ENCODE results near the gene RAMAC. TPM values are rescaled to one million over a fixed set of nuclear protein-coding genes. Genes with fewer than 3 reads are reported as not detected.

Gene RAMAC
- total and polyA plus RNA-seq, 10 of the 15 experiments (the other 5 are each of a cell fraction or from before 2014, with no cell fraction given), result 22.4 to 109 (median 41.7) TPM

DNA sequence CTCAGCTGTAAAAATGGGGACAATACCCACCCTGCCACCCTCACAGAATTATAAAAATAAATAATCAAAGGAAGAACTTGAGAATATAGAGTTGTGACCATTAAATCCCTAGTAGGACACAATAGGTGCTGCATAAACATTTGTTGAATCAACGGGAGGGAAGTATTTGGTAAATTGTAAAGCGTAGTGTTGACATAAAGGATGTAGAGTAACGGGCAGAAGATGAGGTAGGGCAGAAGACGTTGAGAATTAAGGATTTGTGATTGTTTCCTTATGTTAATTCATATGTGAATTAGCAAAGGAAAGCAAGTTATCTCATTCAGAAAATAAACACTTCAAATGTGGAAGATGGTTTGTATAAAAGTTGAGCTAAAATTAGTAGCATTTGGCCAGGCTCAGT is 7.1 kb downstream of the RAMAC start:
- DNase-seq (ENCODE audit: low read depth, low spot score), result no peak
- Histone ChIP-seq H4K20me1 (ENCODE audit: control insufficient read depth, insufficient read depth) (no peaks in the 10 kb centered on the region), H3K4me3 (no peak overlapping the region), H3K4me1 (ENCODE audit: control insufficient read depth, insufficient read depth, low read length) (no peaks in the 10 kb centered on the region), H3K27ac (ENCODE audit: control insufficient read depth, insufficient read depth) (no peak overlapping the region), H3K36me3 (ENCODE audit: control insufficient read depth in 2 of 2, insufficient read depth in 2 of 2, low read length in 1 of 2) (no peaks in the 10 kb centered on the region; a peak in 1 of 4 replicates), H3K9ac (ENCODE audit: control insufficient read depth, insufficient read depth, low read length) (no peak overlapping the region), H3K4me2 (ENCODE audit: control insufficient read depth, insufficient read depth) (no peak overlapping the region), H3K79me2 (ENCODE audit: control insufficient read depth, insufficient read depth, low read length) (no peaks in the 10 kb centered on the region), H3K27me3 (replicated peaks in 1 of 2; ENCODE audit: control insufficient read depth in 2 of 2, insufficient read depth in 2 of 2, low read length in 1 of 2) (no peaks in the 10 kb centered on the region), H2AFZ (ENCODE audit: control insufficient read depth, low read depth, low read length) (no peak overlapping the region), H3K9me3 (replicated peaks; ENCODE audit: control insufficient read depth, insufficient read depth, low read length) (no peaks in the 10 kb centered on the region)
- ChIA-PET RAD21 (ENCODE audit: unreplicated experiment) (no interaction called here), SMC1A (ENCODE audit: uncharacterized antibody, unreplicated experiment) (no interaction called here), CTCF (interaction anchor here (0.9 to 1.8 kb wide), 4 partner anchors 9 to 462 kb away, joined by 3 to 8 read pairs (median 4); partner anchors contain the start of gene C15orf40), POLR2A (no interaction called here)
- in situ Hi-C loops (cut with MboI), result no loop called here
- 70% methylated on average over 4 of the region's 4 CpGs for WGBS (ENCODE audit: insufficient coverage, insufficient replicate concordance, low lambda C conversion rate, missing lambda C conversion rate)
- no peak for ATAC-seq
- FAIRE-seq, result no peak
- TF ChIP-seq SP1 (IDR thresholded peaks at IDR 0.05; ENCODE audit: low read depth, low read length), result no peak
- TF ChIP-seq NFIC (IDR thresholded peaks at IDR 0.05; ENCODE audit: low read depth, low read length), result no peak
- no peak for TF ChIP-seq PAX8 (IDR thresholded peaks at IDR 0.05)
- TF ChIP-seq IKZF1 (conservative IDR thresholded peaks at IDR 0.05), result no peak
- intact Hi-C loops (cut with micrococcal nuclease; ENCODE audit: unreplicated experiment), result no loop called here
- BruUV-seq (replicated peaks), result no TSS peak

DNA sequence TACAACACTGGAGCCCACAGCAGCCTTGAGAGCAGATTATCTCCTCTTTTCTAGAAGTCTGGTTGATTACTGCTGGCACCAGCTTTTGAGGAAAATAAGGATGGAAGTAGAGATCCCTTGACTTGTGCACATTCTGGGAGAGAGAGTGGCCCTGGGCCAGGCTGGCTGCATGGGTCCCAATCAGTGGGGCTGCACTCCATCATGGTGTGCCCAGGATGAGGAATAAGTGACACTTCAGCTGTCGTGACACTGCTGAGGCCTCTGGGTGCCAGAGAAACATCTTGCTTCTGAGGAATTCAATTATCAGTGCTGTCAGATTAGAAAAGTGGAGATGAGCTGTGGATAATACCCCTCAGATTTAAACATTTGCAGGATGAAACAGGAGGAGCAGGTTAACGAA is 9.1 kb downstream of the RAMAC start:
- Histone ChIP-seq H3K9ac (ENCODE audit: control insufficient read depth, insufficient read depth, low read length) (no peak overlapping the region), H3K9me3 (replicated peaks; ENCODE audit: control insufficient read depth, insufficient read depth, low read length) (no peaks in the 10 kb centered on the region), H3K4me3 (no peak overlapping the region), H4K20me1 (ENCODE audit: control insufficient read depth, insufficient read depth) (no peaks in the 10 kb centered on the region), H3K27me3 (replicated peaks in 1 of 2; ENCODE audit: control insufficient read depth in 2 of 2, insufficient read depth in 2 of 2, low read length in 1 of 2) (no peaks in the 10 kb centered on the region), H3K36me3 (ENCODE audit: control insufficient read depth in 2 of 2, insufficient read depth in 2 of 2, low read length in 1 of 2) (no peaks in the 10 kb centered on the region; a peak in 1 of 4 replicates), H3K79me2 (ENCODE audit: control insufficient read depth, insufficient read depth, low read length) (no peaks in the 10 kb centered on the region), H3K4me1 (ENCODE audit: control insufficient read depth, insufficient read depth, low read length) (no peaks in the 10 kb centered on the region; the same call in 1 of the 2 replicates), H3K4me2 (ENCODE audit: control insufficient read depth, insufficient read depth) (no peak overlapping the region), H3K27ac (ENCODE audit: control insufficient read depth, insufficient read depth) (no peak overlapping the region), H2AFZ (ENCODE audit: control insufficient read depth, low read depth, low read length) (no peak overlapping the region)
- in situ Hi-C loops (cut with MboI), result no loop called here
- DNase-seq (ENCODE audit: low read depth, low spot score) (no peak), FAIRE-seq (no peak), ATAC-seq (no peak)
- ChIA-PET SMC1A (ENCODE audit: uncharacterized antibody, unreplicated experiment) (interaction anchor here (0.7 to 1.1 kb wide), 2 partner anchors 162 to 205 kb away, joined by 3 read pairs; no protein-coding TSS in a partner anchor), POLR2A (interaction anchor here (1.4 kb wide), 1 partner anchor 10 kb away, joined by 3 read pairs; no protein-coding TSS in a partner anchor), CTCF (interaction anchor here (1.0 to 1.9 kb wide), 3 partner anchors 34 to 464 kb away, joined by 3 to 9 read pairs (median 3); no protein-coding TSS in a partner anchor), RAD21 (ENCODE audit: unreplicated experiment) (interaction anchor here (1.0 to 1.5 kb wide), 2 partner anchors 9 to 145 kb away, joined by 3 read pairs; partner anchors contain the start of gene RAMAC)
- WGBS (ENCODE audit: insufficient coverage, insufficient replicate concordance, low lambda C conversion rate, missing lambda C conversion rate), result 100% methylated on average over 2 of the region's 2 CpGs
- no TSS peak for BruUV-seq (replicated peaks)
- intact Hi-C loops (cut with micrococcal nuclease; ENCODE audit: unreplicated experiment), result no loop called here
- TF ChIP-seq TARDBP (IDR thresholded peaks at IDR 0.05; ENCODE audit: borderline replicate concordance) (no peak), POLR2AphosphoS5 (IDR thresholded peaks at IDR 0.05; ENCODE audit: low read length) (no peak), IKZF1 (conservative IDR thresholded peaks at IDR 0.05) (no peak)
- TF ChIP-seq, protein P1, sequence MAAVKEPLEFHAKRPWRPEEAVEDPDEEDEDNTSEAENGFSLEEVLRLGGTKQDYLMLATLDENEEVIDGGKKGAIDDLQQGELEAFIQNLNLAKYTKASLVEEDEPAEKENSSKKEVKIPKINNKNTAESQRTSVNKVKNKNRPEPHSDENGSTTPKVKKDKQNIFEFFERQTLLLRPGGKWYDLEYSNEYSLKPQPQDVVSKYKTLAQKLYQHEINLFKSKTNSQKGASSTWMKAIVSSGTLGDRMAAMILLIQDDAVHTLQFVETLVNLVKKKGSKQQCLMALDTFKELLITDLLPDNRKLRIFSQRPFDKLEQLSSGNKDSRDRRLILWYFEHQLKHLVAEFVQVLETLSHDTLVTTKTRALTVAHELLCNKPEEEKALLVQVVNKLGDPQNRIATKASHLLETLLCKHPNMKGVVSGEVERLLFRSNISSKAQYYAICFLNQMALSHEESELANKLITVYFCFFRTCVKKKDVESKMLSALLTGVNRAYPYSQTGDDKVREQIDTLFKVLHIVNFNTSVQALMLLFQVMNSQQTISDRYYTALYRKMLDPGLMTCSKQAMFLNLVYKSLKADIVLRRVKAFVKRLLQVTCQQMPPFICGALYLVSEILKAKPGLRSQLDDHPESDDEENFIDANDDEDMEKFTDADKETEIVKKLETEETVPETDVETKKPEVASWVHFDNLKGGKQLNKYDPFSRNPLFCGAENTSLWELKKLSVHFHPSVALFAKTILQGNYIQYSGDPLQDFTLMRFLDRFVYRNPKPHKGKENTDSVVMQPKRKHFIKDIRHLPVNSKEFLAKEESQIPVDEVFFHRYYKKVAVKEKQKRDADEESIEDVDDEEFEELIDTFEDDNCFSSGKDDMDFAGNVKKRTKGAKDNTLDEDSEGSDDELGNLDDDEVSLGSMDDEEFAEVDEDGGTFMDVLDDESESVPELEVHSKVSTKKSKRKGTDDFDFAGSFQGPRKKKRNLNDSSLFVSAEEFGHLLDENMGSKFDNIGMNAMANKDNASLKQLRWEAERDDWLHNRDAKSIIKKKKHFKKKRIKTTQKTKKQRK (IDR thresholded peaks at IDR 0.05; ENCODE audit: low read depth, low read length), result no peak
- TF ChIP-seq, protein P2, sequence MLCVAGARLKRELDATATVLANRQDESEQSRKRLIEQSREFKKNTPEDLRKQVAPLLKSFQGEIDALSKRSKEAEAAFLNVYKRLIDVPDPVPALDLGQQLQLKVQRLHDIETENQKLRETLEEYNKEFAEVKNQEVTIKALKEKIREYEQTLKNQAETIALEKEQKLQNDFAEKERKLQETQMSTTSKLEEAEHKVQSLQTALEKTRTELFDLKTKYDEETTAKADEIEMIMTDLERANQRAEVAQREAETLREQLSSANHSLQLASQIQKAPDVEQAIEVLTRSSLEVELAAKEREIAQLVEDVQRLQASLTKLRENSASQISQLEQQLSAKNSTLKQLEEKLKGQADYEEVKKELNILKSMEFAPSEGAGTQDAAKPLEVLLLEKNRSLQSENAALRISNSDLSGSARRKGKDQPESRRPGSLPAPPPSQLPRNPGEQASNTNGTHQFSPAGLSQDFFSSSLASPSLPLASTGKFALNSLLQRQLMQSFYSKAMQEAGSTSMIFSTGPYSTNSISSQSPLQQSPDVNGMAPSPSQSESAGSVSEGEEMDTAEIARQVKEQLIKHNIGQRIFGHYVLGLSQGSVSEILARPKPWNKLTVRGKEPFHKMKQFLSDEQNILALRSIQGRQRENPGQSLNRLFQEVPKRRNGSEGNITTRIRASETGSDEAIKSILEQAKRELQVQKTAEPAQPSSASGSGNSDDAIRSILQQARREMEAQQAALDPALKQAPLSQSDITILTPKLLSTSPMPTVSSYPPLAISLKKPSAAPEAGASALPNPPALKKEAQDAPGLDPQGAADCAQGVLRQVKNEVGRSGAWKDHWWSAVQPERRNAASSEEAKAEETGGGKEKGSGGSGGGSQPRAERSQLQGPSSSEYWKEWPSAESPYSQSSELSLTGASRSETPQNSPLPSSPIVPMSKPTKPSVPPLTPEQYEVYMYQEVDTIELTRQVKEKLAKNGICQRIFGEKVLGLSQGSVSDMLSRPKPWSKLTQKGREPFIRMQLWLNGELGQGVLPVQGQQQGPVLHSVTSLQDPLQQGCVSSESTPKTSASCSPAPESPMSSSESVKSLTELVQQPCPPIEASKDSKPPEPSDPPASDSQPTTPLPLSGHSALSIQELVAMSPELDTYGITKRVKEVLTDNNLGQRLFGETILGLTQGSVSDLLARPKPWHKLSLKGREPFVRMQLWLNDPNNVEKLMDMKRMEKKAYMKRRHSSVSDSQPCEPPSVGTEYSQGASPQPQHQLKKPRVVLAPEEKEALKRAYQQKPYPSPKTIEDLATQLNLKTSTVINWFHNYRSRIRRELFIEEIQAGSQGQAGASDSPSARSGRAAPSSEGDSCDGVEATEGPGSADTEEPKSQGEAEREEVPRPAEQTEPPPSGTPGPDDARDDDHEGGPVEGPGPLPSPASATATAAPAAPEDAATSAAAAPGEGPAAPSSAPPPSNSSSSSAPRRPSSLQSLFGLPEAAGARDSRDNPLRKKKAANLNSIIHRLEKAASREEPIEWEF (IDR thresholded peaks at IDR 0.05; ENCODE audit: insufficient replicate concordance, low read depth, low read length), result no peak
